HCT116 (cell line): ENCODE measurements around the gene CACNG5. TPM values are rescaled to one million over a fixed set of nuclear protein-coding genes. Genes with fewer than 3 reads are reported as not detected.

Source experiments
- microRNA counts: library from miRNA; unstranded; fragments of <30 nt; microRNA quantifications from one replicate; lab custom pipeline; 2015
- microRNA-seq: library from miRNA; unstranded; fragments of <30 nt; microRNA quantifications from one replicate; pipeline ENCODE4, GENCODE V29; 2016; ENCODE audit warnings: borderline number of aligned reads
- total RNA-seq: library from RNA; stranded (reverse); gene quantifications from one replicate; pipeline ENCODE4 v1.2.1, GENCODE V29; 2021; ENCODE audit not compliant: unreplicated experiment

Gene CACNG5
- total RNA-seq, 1 experiment from 2014 or later: not detected

MicroRNAs encoded within 50 kb of the gene (microRNA counts, 767-probe panel; counts per million panel counts)
- microRNA hsa-miR-634 (lab: Ali Mortazavi, UCI): not detected

Small RNAs within 50 kb of the gene (microRNA-seq; reads per million reads assigned to microRNA genes)
- gene MIR634: not detected

Other genes starting within 250 kb of the CACNG5 start
- gene CACNG4, start 129.6 kb downstream of the CACNG5 start, total RNA-seq: not detected
- gene CACNG1, start 209.4 kb downstream of the CACNG5 start, total RNA-seq: not detected